Measurements from ENCODE around the gene ALOX12.

ALOX12 gene

DNA sequence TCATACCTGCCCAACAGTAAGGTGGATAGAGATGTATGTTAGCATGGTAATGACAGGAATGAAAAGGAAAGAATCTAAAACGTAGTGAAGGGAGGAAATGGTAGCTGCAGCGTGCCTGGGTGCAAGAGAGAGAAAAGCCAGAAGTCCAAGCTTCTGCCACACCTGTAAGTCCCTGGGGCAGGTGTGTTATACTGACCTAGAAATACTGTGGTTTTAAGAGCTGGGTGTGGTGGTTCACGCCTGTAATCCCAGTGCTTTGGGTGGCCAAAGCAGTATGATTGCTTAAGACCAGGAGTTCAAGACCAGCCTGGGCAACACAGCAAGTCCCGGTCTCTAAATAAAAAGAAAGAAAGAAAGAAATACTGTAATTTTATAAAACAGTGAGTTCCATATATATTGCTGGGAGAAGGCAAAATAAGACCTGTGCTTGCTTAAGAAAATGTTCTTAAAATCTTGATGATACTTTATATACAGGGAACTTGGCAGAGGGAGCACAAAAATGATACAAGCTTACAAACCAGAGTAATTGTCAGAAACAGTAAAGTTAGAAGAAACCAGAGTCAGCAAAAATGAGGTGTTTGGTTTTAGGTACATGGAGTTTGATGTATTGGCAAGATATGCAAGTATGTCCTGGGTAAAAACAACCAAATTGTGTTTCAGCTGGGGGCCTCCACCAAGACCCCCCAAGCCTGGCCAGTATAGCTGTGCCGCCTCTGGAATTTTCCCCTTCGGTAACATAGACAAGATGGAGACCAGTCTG is 6.6 kb downstream of the ALOX12 start:
- no peak overlapping the region for H3K4me3 ChIP-seq (ENCODE audit: low read depth, low read length)
- no peak for DNase-seq (ENCODE audit: low read depth)
- TF ChIP-seq, protein P1, sequence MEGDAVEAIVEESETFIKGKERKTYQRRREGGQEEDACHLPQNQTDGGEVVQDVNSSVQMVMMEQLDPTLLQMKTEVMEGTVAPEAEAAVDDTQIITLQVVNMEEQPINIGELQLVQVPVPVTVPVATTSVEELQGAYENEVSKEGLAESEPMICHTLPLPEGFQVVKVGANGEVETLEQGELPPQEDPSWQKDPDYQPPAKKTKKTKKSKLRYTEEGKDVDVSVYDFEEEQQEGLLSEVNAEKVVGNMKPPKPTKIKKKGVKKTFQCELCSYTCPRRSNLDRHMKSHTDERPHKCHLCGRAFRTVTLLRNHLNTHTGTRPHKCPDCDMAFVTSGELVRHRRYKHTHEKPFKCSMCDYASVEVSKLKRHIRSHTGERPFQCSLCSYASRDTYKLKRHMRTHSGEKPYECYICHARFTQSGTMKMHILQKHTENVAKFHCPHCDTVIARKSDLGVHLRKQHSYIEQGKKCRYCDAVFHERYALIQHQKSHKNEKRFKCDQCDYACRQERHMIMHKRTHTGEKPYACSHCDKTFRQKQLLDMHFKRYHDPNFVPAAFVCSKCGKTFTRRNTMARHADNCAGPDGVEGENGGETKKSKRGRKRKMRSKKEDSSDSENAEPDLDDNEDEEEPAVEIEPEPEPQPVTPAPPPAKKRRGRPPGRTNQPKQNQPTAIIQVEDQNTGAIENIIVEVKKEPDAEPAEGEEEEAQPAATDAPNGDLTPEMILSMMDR (IDR thresholded peaks at IDR 0.05; ENCODE audit: control insufficient read depth, extremely low read depth, insufficient read depth), result no peak

- TF ChIP-seq, protein P1 (IDR thresholded peaks at IDR 0.05; ENCODE audit: control insufficient read depth, extremely low read depth, insufficient read depth), result no peak
- DNase-seq (ENCODE audit: low read depth), result no peak
- no peak overlapping the region for H3K4me3 ChIP-seq (ENCODE audit: low read depth, low read length)
Observed at GRCh38 chr17:7003745-7004144, 7.9 kb downstream of the ALOX12 start.

DNA sequence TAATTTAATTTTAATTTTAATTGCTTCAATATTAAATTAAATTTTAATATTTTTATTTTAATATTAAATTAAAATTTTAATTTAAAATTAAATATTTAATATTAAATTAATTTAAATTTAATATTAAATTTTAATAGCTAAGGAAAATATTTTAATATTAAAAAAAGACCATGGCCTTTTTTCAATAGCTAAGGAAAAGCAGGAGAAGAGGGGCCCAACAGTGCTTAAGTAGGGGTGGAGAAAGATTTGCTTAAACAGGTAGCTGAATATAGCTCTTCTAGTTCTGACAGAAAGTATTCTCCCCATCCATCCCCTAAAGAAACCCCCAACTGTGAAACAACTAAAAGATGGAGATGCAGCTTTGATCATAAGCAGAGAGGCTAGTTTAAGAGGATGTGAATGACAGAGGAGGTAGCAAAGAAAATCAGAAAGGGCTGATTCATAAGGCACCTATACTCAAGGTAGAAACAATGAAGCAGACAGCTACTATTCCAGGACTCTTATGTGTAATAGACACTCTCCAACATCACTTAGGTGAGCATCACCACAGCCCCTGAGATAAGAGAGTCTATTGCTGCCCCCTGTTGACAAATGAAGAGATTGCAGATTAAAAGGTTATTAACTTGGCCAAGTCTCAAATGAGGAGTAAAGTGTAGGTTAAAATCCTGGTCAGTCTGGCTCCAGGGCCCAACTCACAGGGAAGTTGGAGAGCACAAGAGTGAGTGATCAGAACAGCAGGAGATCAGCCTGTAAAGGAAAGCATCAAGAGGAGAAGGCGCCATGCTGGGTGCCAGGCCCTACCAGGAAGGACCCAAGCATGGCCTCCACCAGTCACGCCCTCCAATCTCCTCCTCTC is 8.8 kb downstream of the ALOX12 start:
- no peak overlapping the region for H3K4me3 ChIP-seq (ENCODE audit: low read depth, low read length)
- peak; percentile 52 for DNase-seq (ENCODE audit: low read depth)
- TF ChIP-seq, protein P1 (IDR thresholded peaks at IDR 0.05; ENCODE audit: control insufficient read depth, extremely low read depth, insufficient read depth), result peak; percentile 76

DNA sequence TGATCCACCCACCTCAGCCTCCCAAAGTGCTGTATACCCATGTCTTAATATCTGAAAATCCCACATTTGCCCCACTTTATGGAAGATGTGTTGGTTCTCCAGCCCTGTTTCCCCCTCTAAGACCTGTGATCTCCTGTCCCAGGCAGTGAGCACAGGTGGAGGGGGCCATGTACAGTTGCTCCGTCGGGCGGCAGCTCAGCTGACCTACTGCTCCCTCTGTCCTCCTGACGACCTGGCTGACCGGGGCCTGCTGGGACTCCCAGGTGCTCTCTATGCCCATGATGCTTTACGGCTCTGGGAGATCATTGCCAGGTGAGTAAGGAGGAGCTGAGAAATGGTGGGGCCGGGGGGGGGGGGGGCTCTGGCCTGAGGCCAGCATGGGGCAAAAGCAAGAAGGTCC is 9.9 kb downstream of the ALOX12 start:
- TF ChIP-seq, protein P1 (IDR thresholded peaks at IDR 0.05; ENCODE audit: control insufficient read depth, extremely low read depth, insufficient read depth), result no peak
- DNase-seq (ENCODE audit: low read depth), result no peak
- H3K4me3 ChIP-seq (ENCODE audit: low read depth, low read length), result no peak overlapping the region

DNA sequence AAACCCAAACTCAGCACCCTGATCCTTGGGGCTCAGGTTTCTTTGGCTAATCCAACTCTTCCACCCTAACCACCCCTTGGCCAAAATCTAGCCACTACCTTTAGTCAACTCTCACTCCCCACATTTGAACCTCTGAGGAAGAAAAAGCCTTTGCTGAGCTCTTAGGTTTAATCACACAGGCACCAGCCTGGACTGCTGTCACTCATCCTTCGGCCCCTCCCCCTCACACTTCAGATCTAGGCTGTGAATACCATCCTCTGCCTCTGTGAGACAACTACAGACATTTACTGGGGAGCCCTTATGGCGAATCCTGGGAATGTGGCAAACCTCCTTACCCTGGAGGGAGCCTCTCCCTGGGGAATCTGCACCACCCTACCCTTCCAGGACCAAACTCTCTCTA is 11.3 kb downstream of the ALOX12 start:
- H3K4me3 ChIP-seq (ENCODE audit: low read depth, low read length), result no peak overlapping the region
- no peak for DNase-seq (ENCODE audit: low read depth)
- TF ChIP-seq, protein P1 (IDR thresholded peaks at IDR 0.05; ENCODE audit: control insufficient read depth, extremely low read depth, insufficient read depth), result no peak

- TF ChIP-seq, protein P1 (IDR thresholded peaks at IDR 0.05; ENCODE audit: control insufficient read depth, extremely low read depth, insufficient read depth), result no peak
- no peak for DNase-seq (ENCODE audit: low read depth)
- H3K4me3 ChIP-seq (ENCODE audit: low read depth, low read length), result no peak overlapping the region
Observed at GRCh38 chr17:7010523-7010922, 14.7 kb downstream of the ALOX12 start.

Measured in LNCaP clone FGC (cell line).